ENCODE measurements around the gene CD209.

Gene CD209

GRCh38 chr19:7704280-7705060 is 42.9 kb downstream of the CD209 start:
- no peak for DNase-seq

GRCh38 chr19:7703332-7703731 is 44.0 kb downstream of the CD209 start:
- no peak for DNase-seq

GRCh38 chr19:7701654-7702457 is 45.5 kb downstream of the CD209 start, which contains the start of gene FCER2:
FCER2 (minus strand) TSS chr19:7702131; CDS start chr19:7699760, 2,371 bp downstream.
- no peak for DNase-seq

GRCh38 chr19:7701049-7701653 is 46.2 kb downstream of the CD209 start:
- DNase-seq: no peak

- DNase-seq: peak in 1 of 2 experiments; percentile 43
Observed at GRCh38 chr19:7699417-7700401, 47.6 kb downstream of the CD209 start.

GRCh38 chr19:7699003-7699402 is 48.3 kb downstream of the CD209 start:
- DNase-seq: no peak

- DNase-seq: no peak
Observed at GRCh38 chr19:7698583-7698982, 48.8 kb downstream of the CD209 start.

GRCh38 chr19:7697721-7698287 is 49.5 kb downstream of the CD209 start:
- DNase-seq: no peak

- no peak for DNase-seq
Observed at GRCh38 chr19:7694499-7694898, 52.8 kb downstream of the CD209 start.

- no peak for DNase-seq
Observed at GRCh38 chr19:7692417-7693088, 54.8 kb downstream of the CD209 start.

- no peak for DNase-seq
Observed at GRCh38 chr19:7691497-7691896, 55.8 kb downstream of the CD209 start.

GRCh38 chr19:7690779-7691258 is 56.5 kb downstream of the CD209 start:
- DNase-seq: no peak

Data from stimulated activated CD4-positive, alpha-beta T cell treated with anti-CD3 and anti-CD28 coated beads, Interleukin-4, amount 100 ng/mL, for 4 hours (primary cell).